NCI-H774 (cell line): ENCODE data around the gene FGF2.
"Not testable (repeated sequence)": the region's sequence is repeated elsewhere in the genome, so short reads cannot be mapped to it uniquely, and the experiment has no call there.

Experiments used
- DNase-seq: peaks from one replicate; lab custom pipeline; 2025; lab: John Stamatoyannopoulos, UW

The FGF2 gene

GRCh38 chr4:122826553-122827257, at the start of gene FGF2:
Gene FGF2, plus strand, starts transcription at chr4:122826831. Its CDS starts 344 bp downstream, at chr4:122827175.
- DNase-seq: no peak

GRCh38 chr4:122776916-122777315, 49.7 kb upstream of the FGF2 start:
- DNase-seq: no peak

- DNase-seq: no peak
Observed at GRCh38 chr4:122777846-122778673, 48.6 kb upstream of the FGF2 start.

- no peak for DNase-seq
Observed at GRCh38 chr4:122781486-122781885, 45.1 kb upstream of the FGF2 start.

- DNase-seq: no peak
Observed at GRCh38 chr4:122783301-122784215, 43.1 kb upstream of the FGF2 start.

- no peak for DNase-seq
Observed at GRCh38 chr4:122784261-122784660, 42.4 kb upstream of the FGF2 start.

- DNase-seq: no peak
Observed at GRCh38 chr4:122785099-122785498, 41.5 kb upstream of the FGF2 start.

GRCh38 chr4:122786296-122786695, 40.3 kb upstream of the FGF2 start:
- DNase-seq: not testable (repeated sequence)

- not testable (repeated sequence) for DNase-seq
Observed at GRCh38 chr4:122786920-122787319, 39.7 kb upstream of the FGF2 start.

GRCh38 chr4:122787940-122788339, 38.7 kb upstream of the FGF2 start:
- no peak for DNase-seq

- no peak for DNase-seq
Observed at GRCh38 chr4:122788935-122789334, 37.7 kb upstream of the FGF2 start.

GRCh38 chr4:122793811-122794210, 32.8 kb upstream of the FGF2 start:
- no peak for DNase-seq

- no peak for DNase-seq
Observed at GRCh38 chr4:122796801-122797404, 29.7 kb upstream of the FGF2 start.

- DNase-seq: no peak
Observed at GRCh38 chr4:122797405-122798094, 29.1 kb upstream of the FGF2 start.

GRCh38 chr4:122798101-122798500, 28.5 kb upstream of the FGF2 start:
- no peak for DNase-seq

GRCh38 chr4:122798917-122799316, 27.7 kb upstream of the FGF2 start:
- no peak for DNase-seq

GRCh38 chr4:122803788-122804208, 22.8 kb upstream of the FGF2 start:
- no peak for DNase-seq

GRCh38 chr4:122806981-122807679, 19.5 kb upstream of the FGF2 start:
- no peak for DNase-seq

- no peak for DNase-seq
Observed at GRCh38 chr4:122810669-122811068, 16.0 kb upstream of the FGF2 start.

- DNase-seq: not testable (repeated sequence)
Observed at GRCh38 chr4:122811781-122812180, 14.8 kb upstream of the FGF2 start.

- not testable (repeated sequence) for DNase-seq
Observed at GRCh38 chr4:122812823-122813222, 13.8 kb upstream of the FGF2 start.
